ENCODE results near the gene SLC16A7. TPM values are rescaled to one million over a fixed set of nuclear protein-coding genes. Genes with fewer than 3 reads are reported as not detected.

The SLC16A7 gene
- total and polyA plus RNA-seq, 10 of the 15 experiments (the other 5 are each of a cell fraction or from before 2014, with no cell fraction given), result 1.5 to 12.9 (median 6.7) TPM

DNA sequence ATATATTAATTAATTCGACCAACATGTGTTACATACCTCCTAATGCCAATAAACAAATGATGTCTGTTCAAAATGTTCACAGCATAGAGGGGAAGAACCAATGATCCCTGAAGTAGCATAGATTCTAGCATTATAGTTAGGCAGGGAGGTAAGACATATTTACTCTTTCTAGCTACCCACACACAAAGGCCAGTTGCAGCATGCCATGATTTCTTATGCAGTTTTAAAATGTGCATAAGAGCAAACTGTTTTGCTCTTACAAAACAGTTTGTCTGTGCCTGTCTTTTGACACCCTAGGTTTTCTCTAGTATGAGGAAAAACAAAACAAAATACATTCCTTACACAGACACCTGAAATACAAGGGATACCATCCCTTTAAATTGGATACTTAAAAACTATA lies 61.9 kb downstream of the SLC16A7 start:
- no peak for FAIRE-seq
- BruUV-seq (replicated peaks), result no TSS peak
- RAD21 ChIA-PET (ENCODE audit: unreplicated experiment), result no interaction called here
- TF ChIP-seq, protein P1, sequence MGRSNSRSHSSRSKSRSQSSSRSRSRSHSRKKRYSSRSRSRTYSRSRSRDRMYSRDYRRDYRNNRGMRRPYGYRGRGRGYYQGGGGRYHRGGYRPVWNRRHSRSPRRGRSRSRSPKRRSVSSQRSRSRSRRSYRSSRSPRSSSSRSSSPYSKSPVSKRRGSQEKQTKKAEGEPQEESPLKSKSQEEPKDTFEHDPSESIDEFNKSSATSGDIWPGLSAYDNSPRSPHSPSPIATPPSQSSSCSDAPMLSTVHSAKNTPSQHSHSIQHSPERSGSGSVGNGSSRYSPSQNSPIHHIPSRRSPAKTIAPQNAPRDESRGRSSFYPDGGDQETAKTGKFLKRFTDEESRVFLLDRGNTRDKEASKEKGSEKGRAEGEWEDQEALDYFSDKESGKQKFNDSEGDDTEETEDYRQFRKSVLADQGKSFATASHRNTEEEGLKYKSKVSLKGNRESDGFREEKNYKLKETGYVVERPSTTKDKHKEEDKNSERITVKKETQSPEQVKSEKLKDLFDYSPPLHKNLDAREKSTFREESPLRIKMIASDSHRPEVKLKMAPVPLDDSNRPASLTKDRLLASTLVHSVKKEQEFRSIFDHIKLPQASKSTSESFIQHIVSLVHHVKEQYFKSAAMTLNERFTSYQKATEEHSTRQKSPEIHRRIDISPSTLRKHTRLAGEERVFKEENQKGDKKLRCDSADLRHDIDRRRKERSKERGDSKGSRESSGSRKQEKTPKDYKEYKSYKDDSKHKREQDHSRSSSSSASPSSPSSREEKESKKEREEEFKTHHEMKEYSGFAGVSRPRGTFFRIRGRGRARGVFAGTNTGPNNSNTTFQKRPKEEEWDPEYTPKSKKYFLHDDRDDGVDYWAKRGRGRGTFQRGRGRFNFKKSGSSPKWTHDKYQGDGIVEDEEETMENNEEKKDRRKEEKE (IDR thresholded peaks at IDR 0.05), result no peak
- no peak for TF ChIP-seq ESRRA (IDR thresholded peaks at IDR 0.05; ENCODE audit: low read length)
- TF ChIP-seq NRF1 (conservative IDR thresholded peaks at IDR 0.05; ENCODE audit: low read depth, low read length), result no peak
- TF ChIP-seq HCFC1 (IDR thresholded peaks at IDR 0.05; ENCODE audit: low read length), result no peak
- no peak for TF ChIP-seq MEF2A (IDR thresholded peaks at IDR 0.05; ENCODE audit: insufficient read depth, low read depth, low read length)
- TF ChIP-seq YY1 (IDR thresholded peaks at IDR 0.05; ENCODE audit: low read depth, low read length), result no peak
- no peak for TF ChIP-seq JUND (IDR thresholded peaks at IDR 0.05; ENCODE audit: low read depth, low read length)
- TF ChIP-seq ZNF622 (IDR thresholded peaks at IDR 0.05), result no peak
- TF ChIP-seq, protein P2, sequence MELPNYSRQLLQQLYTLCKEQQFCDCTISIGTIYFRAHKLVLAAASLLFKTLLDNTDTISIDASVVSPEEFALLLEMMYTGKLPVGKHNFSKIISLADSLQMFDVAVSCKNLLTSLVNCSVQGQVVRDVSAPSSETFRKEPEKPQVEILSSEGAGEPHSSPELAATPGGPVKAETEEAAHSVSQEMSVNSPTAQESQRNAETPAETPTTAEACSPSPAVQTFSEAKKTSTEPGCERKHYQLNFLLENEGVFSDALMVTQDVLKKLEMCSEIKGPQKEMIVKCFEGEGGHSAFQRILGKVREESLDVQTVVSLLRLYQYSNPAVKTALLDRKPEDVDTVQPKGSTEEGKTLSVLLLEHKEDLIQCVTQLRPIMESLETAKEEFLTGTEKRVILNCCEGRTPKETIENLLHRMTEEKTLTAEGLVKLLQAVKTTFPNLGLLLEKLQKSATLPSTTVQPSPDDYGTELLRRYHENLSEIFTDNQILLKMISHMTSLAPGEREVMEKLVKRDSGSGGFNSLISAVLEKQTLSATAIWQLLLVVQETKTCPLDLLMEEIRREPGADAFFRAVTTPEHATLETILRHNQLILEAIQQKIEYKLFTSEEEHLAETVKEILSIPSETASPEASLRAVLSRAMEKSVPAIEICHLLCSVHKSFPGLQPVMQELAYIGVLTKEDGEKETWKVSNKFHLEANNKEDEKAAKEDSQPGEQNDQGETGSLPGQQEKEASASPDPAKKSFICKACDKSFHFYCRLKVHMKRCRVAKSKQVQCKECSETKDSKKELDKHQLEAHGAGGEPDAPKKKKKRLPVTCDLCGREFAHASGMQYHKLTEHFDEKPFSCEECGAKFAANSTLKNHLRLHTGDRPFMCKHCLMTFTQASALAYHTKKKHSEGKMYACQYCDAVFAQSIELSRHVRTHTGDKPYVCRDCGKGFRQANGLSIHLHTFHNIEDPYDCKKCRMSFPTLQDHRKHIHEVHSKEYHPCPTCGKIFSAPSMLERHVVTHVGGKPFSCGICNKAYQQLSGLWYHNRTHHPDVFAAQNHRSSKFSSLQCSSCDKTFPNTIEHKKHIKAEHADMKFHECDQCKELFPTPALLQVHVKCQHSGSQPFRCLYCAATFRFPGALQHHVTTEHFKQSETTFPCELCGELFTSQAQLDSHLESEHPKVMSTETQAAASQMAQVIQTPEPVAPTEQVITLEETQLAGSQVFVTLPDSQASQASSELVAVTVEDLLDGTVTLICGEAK (IDR thresholded peaks at IDR 0.05; ENCODE audit: borderline replicate concordance), result no peak
- TF ChIP-seq, protein P3, sequence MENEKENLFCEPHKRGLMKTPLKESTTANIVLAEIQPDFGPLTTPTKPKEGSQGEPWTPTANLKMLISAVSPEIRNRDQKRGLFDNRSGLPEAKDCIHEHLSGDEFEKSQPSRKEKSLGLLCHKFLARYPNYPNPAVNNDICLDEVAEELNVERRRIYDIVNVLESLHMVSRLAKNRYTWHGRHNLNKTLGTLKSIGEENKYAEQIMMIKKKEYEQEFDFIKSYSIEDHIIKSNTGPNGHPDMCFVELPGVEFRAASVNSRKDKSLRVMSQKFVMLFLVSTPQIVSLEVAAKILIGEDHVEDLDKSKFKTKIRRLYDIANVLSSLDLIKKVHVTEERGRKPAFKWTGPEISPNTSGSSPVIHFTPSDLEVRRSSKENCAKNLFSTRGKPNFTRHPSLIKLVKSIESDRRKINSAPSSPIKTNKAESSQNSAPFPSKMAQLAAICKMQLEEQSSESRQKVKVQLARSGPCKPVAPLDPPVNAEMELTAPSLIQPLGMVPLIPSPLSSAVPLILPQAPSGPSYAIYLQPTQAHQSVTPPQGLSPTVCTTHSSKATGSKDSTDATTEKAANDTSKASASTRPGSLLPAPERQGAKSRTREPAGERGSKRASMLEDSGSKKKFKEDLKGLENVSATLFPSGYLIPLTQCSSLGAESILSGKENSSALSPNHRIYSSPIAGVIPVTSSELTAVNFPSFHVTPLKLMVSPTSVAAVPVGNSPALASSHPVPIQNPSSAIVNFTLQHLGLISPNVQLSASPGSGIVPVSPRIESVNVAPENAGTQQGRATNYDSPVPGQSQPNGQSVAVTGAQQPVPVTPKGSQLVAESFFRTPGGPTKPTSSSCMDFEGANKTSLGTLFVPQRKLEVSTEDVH (IDR thresholded peaks at IDR 0.05; ENCODE audit: low read depth, partially characterized antibody), result no peak
- TF ChIP-seq, protein P4, sequence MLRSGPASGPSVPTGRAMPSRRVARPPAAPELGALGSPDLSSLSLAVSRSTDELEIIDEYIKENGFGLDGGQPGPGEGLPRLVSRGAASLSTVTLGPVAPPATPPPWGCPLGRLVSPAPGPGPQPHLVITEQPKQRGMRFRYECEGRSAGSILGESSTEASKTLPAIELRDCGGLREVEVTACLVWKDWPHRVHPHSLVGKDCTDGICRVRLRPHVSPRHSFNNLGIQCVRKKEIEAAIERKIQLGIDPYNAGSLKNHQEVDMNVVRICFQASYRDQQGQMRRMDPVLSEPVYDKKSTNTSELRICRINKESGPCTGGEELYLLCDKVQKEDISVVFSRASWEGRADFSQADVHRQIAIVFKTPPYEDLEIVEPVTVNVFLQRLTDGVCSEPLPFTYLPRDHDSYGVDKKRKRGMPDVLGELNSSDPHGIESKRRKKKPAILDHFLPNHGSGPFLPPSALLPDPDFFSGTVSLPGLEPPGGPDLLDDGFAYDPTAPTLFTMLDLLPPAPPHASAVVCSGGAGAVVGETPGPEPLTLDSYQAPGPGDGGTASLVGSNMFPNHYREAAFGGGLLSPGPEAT (IDR thresholded peaks at IDR 0.05; ENCODE audit: low read depth), result no peak

More for the DNA sequence above, 61.9 kb downstream of the SLC16A7 start:
- Histone ChIP-seq H3K4me1 (ENCODE audit: control insufficient read depth, insufficient read depth, low read length) (no peaks in the 10 kb centered on the region), H3K4me3 (no peak overlapping the region), H3K9ac (ENCODE audit: control insufficient read depth, insufficient read depth, low read length) (no peak overlapping the region), H3K9me3 (replicated peaks; ENCODE audit: control insufficient read depth, insufficient read depth, low read length) (no peaks in the 10 kb centered on the region), H4K20me1 (ENCODE audit: control insufficient read depth, insufficient read depth) (no peaks in the 10 kb centered on the region), H3K36me3 (ENCODE audit: control insufficient read depth in 2 of 2, insufficient read depth in 2 of 2, low read length in 1 of 2) (no peaks in the 10 kb centered on the region; a peak in 2 of 4 replicates), H2AFZ (ENCODE audit: control insufficient read depth, low read depth, low read length) (no peak overlapping the region), H3K27me3 (replicated peaks in 1 of 2; ENCODE audit: control insufficient read depth in 2 of 2, insufficient read depth in 2 of 2, low read length in 1 of 2) (no peaks in the 10 kb centered on the region), H3K79me2 (ENCODE audit: control insufficient read depth, insufficient read depth, low read length) (no peaks in the 10 kb centered on the region), H3K27ac (ENCODE audit: control insufficient read depth, insufficient read depth) (no peak overlapping the region), H3K4me2 (ENCODE audit: control insufficient read depth, insufficient read depth) (no peak overlapping the region)
- DNase-seq (ENCODE audit: low read depth, low spot score) (no peak), ATAC-seq (no peak)
- ChIA-PET SMC1A (ENCODE audit: uncharacterized antibody, unreplicated experiment) (no interaction called here), POLR2A (no interaction called here), CTCF (no interaction called here)
- intact Hi-C loops (cut with micrococcal nuclease; ENCODE audit: unreplicated experiment) (no loop called here), in situ Hi-C loops (cut with MboI) (no loop called here)
- WGBS (ENCODE audit: insufficient coverage, insufficient replicate concordance, low lambda C conversion rate, missing lambda C conversion rate), result 0% methylated on average over 1 of the region's 1 CpG
